Psoas muscle (tissue), 8 donors: Measurements from ENCODE around the gene SYVN1. TPM values are rescaled to one million over a fixed set of nuclear protein-coding genes. Genes with fewer than 3 reads are reported as not detected.

ENCODE experiments used
- ATAC-seq, 4 donors: fragments of 200-7000 bp; cut with Tn5 transposase; one replicate each; pipeline ENCODE4 v1.9.1; 2020; ENCODE audit warnings: moderate library complexity in 3 of 4, mild to moderate bottlenecking in 2 of 4
- DNase-seq, 2 donors: peaks; one replicate each; pipeline ENCODE4 v3.0.0-alpha.2; 2020
- H3K27ac ChIP-seq: fragments of 200-600 bp; one replicate; pipeline ENCODE4 v1.8.0; 2022
- H3K27me3 ChIP-seq, 3 donors: fragments of 200-600 bp in 1 of 3; one replicate each; pipeline versions ENCODE4 v1.6.1 to v1.8.0; 2013 to 2022; ENCODE audit warnings: low read length in 2 of 3, mild to moderate bottlenecking in 2 of 3, moderate library complexity in 1 of 3; ENCODE audit not compliant: insufficient read depth in 3 of 3
- H3K36me3 ChIP-seq, 2 donors: fragments of 200-600 bp in 1 of 2; one replicate each; pipeline versions ENCODE4 v1.6.1 to v1.8.0; 2013 to 2022; ENCODE audit warnings: low read depth in 1 of 2, mild to moderate bottlenecking in 1 of 2, moderate library complexity in 1 of 2; ENCODE audit not compliant: insufficient read depth in 1 of 2
- H3K4me1 ChIP-seq: fragments of 200-600 bp; one replicate; pipeline ENCODE4 v1.8.0; 2022
- H3K4me3 ChIP-seq: fragments of 200-600 bp; one replicate; pipeline ENCODE4 v1.8.0; 2022; ENCODE audit warnings: mild to moderate bottlenecking
- H3K9me3 ChIP-seq: fragments of 200-600 bp; one replicate; pipeline ENCODE4 v1.8.0; 2022
- WGBS, 3 donors: extraction: QIAGEN DNeasy Blood & Tissue Kit; methylation state at CpG; one replicate each; pipeline versions ENCODE4 v1.1.6 to v1.1.7; 2013; 5-methylcytosine and 5-hydroxymethylcytosine counted together
- intact Hi-C, 2 donors: fragments of 100-400 bp; cut with DNase I; formaldehyde crosslinking; loops; one replicate each; pipeline versions ENCODE4 v1.11.0 to v1.14.2; 2022
- polyA plus RNA-seq, 3 donors: library from polyadenylated mRNA; stranded (reverse); fragments of 200-250 nt; gene quantifications; one replicate each; pipeline ENCODE4 v1.2.3, GENCODE V29; 2013
- total RNA-seq, 4 donors: library from RNA; stranded (reverse); fragmentation: NEBNext Ultra II Directional in 2 of 4; extraction: Animal tissue kit (Norgen Biotek cat#: 25700) in 2 of 4; gene quantifications; one replicate each; pipeline versions ENCODE4 v1.2.1 to v1.2.4, GENCODE V29; 2021 to 2023
- TF ChIP-seq, protein P1 (sequence below): fragments of 200-600 bp; IDR thresholded peaks from one replicate; pipeline ENCODE4 v1.8.0; 2022; ENCODE audit warnings: antibody characterized with exemption
- donor health status: healthy with polysubstance abuse.
- donor health status: DM: no; HTN: no; CAD: no; lungs with moderate emphysema.
- donor health status: Bipolar disorder and iron deficiency.
- donor health status: healthy.
- donor health status: DM: yes; HTN: yes; CAD: no.
- donor health status: DM: no; HTN: no; CAD: no.
- donor health status: DM: no; HTN: no; CAD: no.
- donor health status: DM: yes; HTN: yes; CAD: no.

The SYVN1 gene
- total and polyA plus RNA-seq, 7 donors: 20.2 to 56.1 (median 29.3) TPM

DNA sequence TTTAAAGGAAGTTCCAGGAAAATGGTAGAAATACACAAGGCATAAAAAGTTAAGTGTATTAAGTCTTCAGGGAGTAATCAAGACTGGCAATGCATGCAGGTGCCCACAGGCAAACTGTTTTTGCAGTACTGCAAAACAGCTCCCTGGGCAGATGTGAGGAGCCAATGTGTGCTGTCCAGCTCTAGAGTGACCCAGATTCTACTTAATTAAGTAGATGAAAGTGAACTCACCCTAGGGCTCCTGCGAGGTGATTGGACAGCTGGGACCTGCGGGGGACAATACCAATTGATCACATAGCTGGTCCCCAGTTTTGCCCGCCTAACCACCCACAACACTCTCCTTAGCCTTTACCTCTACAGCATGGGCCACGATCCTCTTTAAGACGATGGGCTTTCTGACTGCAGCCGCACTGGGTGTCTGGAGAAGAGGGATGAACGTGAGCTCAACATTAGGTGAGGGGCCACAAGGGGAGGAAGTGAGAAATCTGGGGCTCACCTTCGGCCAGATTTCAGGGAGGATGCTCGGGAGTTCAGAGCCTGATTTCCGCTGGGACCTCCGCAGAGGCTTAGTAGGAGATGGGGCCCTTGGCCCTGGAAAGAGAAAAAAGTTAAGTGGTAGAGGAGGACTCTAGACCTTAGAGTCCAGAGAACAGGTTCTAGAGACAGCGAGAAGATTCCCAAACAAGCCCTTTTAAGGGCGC lies 51.0 kb downstream of the SYVN1 start:
- ATAC-seq (peak in 2 of 4 donors; percentile 1 to 4), DNase-seq (no peak)
- peaks cover 3 to 34% of the 10 kb centered on the region in 2 donors for H3K36me3 ChIP-seq
- WGBS, 3 donors: 3 to 6% (median 3%) methylated on average over 13 of the region's 13 CpGs
- H3K9me3 ChIP-seq: no peaks in the 10 kb centered on the region
- intact Hi-C loops: loop anchor here (5.0 kb wide), 1 partner anchor 41 kb away; the partner anchor contains the start of gene SAC3D1 (in 2 of the 2)
- peak overlapping the region; percentile 84 for H3K4me3 ChIP-seq
- H3K27me3 ChIP-seq: no peaks in the 10 kb centered on the region
- H3K4me1 ChIP-seq: peaks cover 23% of the 10 kb centered on the region
- TF ChIP-seq, protein P1, sequence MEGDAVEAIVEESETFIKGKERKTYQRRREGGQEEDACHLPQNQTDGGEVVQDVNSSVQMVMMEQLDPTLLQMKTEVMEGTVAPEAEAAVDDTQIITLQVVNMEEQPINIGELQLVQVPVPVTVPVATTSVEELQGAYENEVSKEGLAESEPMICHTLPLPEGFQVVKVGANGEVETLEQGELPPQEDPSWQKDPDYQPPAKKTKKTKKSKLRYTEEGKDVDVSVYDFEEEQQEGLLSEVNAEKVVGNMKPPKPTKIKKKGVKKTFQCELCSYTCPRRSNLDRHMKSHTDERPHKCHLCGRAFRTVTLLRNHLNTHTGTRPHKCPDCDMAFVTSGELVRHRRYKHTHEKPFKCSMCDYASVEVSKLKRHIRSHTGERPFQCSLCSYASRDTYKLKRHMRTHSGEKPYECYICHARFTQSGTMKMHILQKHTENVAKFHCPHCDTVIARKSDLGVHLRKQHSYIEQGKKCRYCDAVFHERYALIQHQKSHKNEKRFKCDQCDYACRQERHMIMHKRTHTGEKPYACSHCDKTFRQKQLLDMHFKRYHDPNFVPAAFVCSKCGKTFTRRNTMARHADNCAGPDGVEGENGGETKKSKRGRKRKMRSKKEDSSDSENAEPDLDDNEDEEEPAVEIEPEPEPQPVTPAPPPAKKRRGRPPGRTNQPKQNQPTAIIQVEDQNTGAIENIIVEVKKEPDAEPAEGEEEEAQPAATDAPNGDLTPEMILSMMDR: no peak
- H3K27ac ChIP-seq: peak overlapping the region; percentile 88

DNA sequence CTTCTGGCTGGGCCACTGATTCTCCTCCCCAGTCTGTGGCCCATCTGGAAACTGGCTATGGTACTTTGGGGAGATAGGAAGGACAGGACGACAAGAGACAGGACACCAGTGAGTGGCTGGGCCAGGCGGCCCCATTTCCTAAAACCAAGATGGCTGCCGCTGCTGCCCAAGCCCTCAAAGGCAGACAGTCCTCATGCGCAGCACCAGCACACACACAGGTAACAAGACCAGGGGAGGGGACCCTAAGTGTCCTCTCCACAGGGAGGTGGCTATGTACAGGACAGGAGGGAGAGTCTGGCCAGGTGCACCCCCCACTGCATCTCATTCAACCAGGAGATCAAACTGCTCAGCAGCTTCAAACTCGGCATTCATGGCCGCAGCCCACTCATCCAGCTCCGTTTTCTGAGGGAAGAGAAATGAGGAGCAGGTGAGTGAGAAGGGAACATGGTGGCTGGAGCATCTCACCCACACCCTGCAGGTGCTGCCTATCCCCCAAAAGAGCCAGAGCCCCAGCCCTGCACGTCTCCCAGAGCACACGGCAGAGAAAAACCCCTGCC lies 55.5 kb downstream of the SYVN1 start:
- ATAC-seq (no peak), DNase-seq (no peak)
- intact Hi-C loops: loop anchor here in 1 of 2 donors (5.0 kb wide), 1 partner anchor 57 kb away; no protein-coding TSS in a partner anchor
- Histone ChIP-seq H3K9me3 (no peaks in the 10 kb centered on the region), H3K36me3 (no peaks in the 10 kb centered on the region), H3K4me1 (peaks cover 9% of the 10 kb centered on the region), H3K27me3 (no peaks in the 10 kb centered on the region), H3K27ac (no peak overlapping the region), H3K4me3 (no peak overlapping the region)
- WGBS, 3 donors: 87 to 89% (median 89%) methylated on average over 9 of the region's 9 CpGs
- TF ChIP-seq, protein P1: no peak

DNA sequence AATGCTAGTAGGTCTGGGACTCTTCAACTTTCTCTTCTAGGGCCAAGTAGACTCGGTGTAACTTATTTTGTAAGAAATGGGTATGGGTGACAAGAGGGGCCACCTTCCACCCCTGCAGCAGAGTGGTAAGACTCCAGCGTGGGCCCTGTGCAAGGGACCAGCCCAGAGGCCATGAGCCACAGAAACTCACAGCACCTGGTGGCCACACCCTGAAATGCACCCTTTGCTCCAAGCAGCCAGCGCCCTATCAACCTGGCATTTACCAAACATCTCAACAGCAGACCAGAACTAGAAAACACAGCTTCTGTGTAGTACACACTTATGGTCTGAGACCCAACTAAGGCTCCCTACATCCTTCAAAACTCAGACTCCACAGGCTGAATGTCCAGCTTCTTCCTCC lies 56.2 kb downstream of the SYVN1 start:
- Histone ChIP-seq H3K9me3 (no peaks in the 10 kb centered on the region), H3K27ac (no peak overlapping the region), H3K36me3 (no peaks in the 10 kb centered on the region), H3K27me3 (no peaks in the 10 kb centered on the region), H3K4me3 (no peak overlapping the region), H3K4me1 (peaks cover 2% of the 10 kb centered on the region)
- peak; percentile 34 to 72 (median 58) for ATAC-seq
- WGBS, 3 donors: 62 to 75% (median 63%) methylated on average over 3 of the region's 3 CpGs
- intact Hi-C loops: loop anchor here in 1 of 2 donors (5.0 kb wide), 1 partner anchor 56 kb away; no protein-coding TSS in a partner anchor
- peak in 1 of 2 donors; percentile 39 for DNase-seq
- TF ChIP-seq, protein P1: peak; percentile 40

DNA sequence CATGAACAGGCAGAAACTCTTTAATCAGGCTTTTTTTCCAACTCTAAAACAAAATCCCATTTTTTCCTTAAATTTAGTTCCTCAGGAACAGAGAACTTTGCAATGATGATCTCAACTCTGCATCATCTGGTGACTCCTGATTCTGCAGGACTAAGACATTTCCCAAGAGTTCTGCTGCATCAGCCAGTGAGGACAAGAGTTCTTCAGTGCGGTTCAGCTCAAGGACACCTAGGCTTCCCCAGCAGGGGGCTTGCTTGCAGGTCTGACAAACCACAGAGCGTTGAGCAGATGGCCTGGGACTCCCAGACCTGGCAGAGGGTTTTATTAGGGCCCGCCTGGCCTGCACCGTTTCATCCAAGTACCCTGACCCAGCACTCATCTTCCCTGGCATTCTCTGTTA lies 56.9 kb downstream of the SYVN1 start:
- Histone ChIP-seq H3K36me3 (no peaks in the 10 kb centered on the region), H3K4me3 (no peak overlapping the region), H3K9me3 (no peaks in the 10 kb centered on the region), H3K4me1 (no peaks in the 10 kb centered on the region), H3K27me3 (no peaks in the 10 kb centered on the region), H3K27ac (no peak overlapping the region)
- ATAC-seq (no peak), DNase-seq (no peak)
- WGBS, 3 donors: 67 to 74% (median 73%) methylated on average over 4 of the region's 4 CpGs
- intact Hi-C loops: loop anchor here in 1 of 2 donors (5.0 kb wide), 1 partner anchor 55 kb away; no protein-coding TSS in a partner anchor
- TF ChIP-seq, protein P1: no peak

Other genes starting within 250 kb of the SYVN1 start
- 10 to 100 TPM; 19.5 to 21.6 (median 20.6) TPM for gene ATG2A, start 217.3 kb downstream of the SYVN1 start, total RNA-seq
- gene ATG2A, start 217.3 kb downstream of the SYVN1 start, polyA plus RNA-seq: 10 to 100 TPM; 11.0 to 17.9 (median 15.4) TPM
- 10 to 100 TPM; 13.2 to 21.9 (median 18.1) TPM for gene PPP2R5B, start 209.8 kb downstream of the SYVN1 start, total RNA-seq
- 10 to 100 TPM; 14.9 to 36.1 (median 16.8) TPM for gene PPP2R5B, start 209.8 kb downstream of the SYVN1 start, polyA plus RNA-seq
- gene GPHA2, start 198.6 kb downstream of the SYVN1 start, total RNA-seq: not detected
- gene GPHA2, start 198.6 kb downstream of the SYVN1 start, polyA plus RNA-seq: not detected
- gene MAJIN, start 162.4 kb downstream of the SYVN1 start, total RNA-seq: not detected
- gene MAJIN, start 162.4 kb downstream of the SYVN1 start, polyA plus RNA-seq: not detected
- gene BATF2, start 137.5 kb downstream of the SYVN1 start, total RNA-seq: 1 to 10 TPM; 1.7 to 2.5 (median 2.4) TPM
- 1 to 10 TPM; 2.3 to 8.4 (median 3.4) TPM for gene BATF2, start 137.5 kb downstream of the SYVN1 start, polyA plus RNA-seq
- 100 to 1,000 TPM; 109 to 171 (median 145) TPM for gene ARL2, start 120.4 kb downstream of the SYVN1 start, total RNA-seq
- 100 to 1,000 TPM; 119 to 168 (median 154) TPM for gene ARL2, start 120.4 kb downstream of the SYVN1 start, polyA plus RNA-seq
- gene SNX15, start 107.1 kb downstream of the SYVN1 start, total RNA-seq: 10 to 100 TPM; 15.6 to 21.7 (median 18.7) TPM
- 10 to 100 TPM; 26.7 to 66.5 (median 30.3) TPM for gene SNX15, start 107.1 kb downstream of the SYVN1 start, polyA plus RNA-seq
- gene SAC3D1, start 93.3 kb downstream of the SYVN1 start, total RNA-seq: 10 to 100 TPM in 1 of 4 donors, 1 to 10 TPM in 3; 8.4 to 12.3 (median 9.1) TPM
- gene SAC3D1, start 93.3 kb downstream of the SYVN1 start, polyA plus RNA-seq: 10 to 100 TPM; 10.8 to 19.2 (median 12.9) TPM
- gene NAALADL1, start 76.0 kb downstream of the SYVN1 start, total RNA-seq: 1 to 10 TPM in 2 of 4 donors, under 1 TPM in 2; 0.98 to 4.8 (median 1.9) TPM
- 1 to 10 TPM; 1.3 to 3.7 (median 1.6) TPM for gene NAALADL1, start 76.0 kb downstream of the SYVN1 start, polyA plus RNA-seq
- gene CDCA5, start 50.5 kb downstream of the SYVN1 start, total RNA-seq: 1 to 10 TPM in 1 of 4 donors, under 1 TPM in 3; 0.50 to 1.1 (median 0.87) TPM
- gene CDCA5, start 50.5 kb downstream of the SYVN1 start, polyA plus RNA-seq: 1 to 10 TPM in 2 of 3 donors, under 1 TPM in 1; 0.28 to 1.6 (median 1.3) TPM
- gene ZFPL1, start 50.3 kb downstream of the SYVN1 start, total RNA-seq: 10 to 100 TPM; 22.1 to 29.3 (median 26.2) TPM
- 10 to 100 TPM; 43.0 to 55.9 (median 46.8) TPM for gene ZFPL1, start 50.3 kb downstream of the SYVN1 start, polyA plus RNA-seq
- gene VPS51, start 38.3 kb downstream of the SYVN1 start, total RNA-seq: 100 to 1,000 TPM in 1 of 4 donors, 10 to 100 TPM in 3; 82.2 to 105 (median 91.3) TPM
- 100 to 1,000 TPM in 1 of 3 donors, 10 to 100 TPM in 2; 60.3 to 110 (median 85.8) TPM for gene VPS51, start 38.3 kb downstream of the SYVN1 start, polyA plus RNA-seq
- 10 to 100 TPM in 2 of 4 donors, 1 to 10 TPM in 2; 5.1 to 13.5 (median 9.5) TPM for gene TM7SF2, start 22.6 kb downstream of the SYVN1 start, total RNA-seq
- gene TM7SF2, start 22.6 kb downstream of the SYVN1 start, polyA plus RNA-seq: 1 to 10 TPM; 3.2 to 7.8 (median 5.3) TPM
- gene ZNHIT2, start 16.8 kb downstream of the SYVN1 start, total RNA-seq: 10 to 100 TPM in 2 of 4 donors, 1 to 10 TPM in 2; 8.6 to 16.1 (median 10.2) TPM
- gene ZNHIT2, start 16.8 kb downstream of the SYVN1 start, polyA plus RNA-seq: 10 to 100 TPM; 21.7 to 25.7 (median 24.9) TPM
- 100 to 1,000 TPM; 465 to 641 (median 573) TPM for gene FAU, start 12.4 kb downstream of the SYVN1 start, total RNA-seq
- 100 to 1,000 TPM; 639 to 798 (median 733) TPM for gene FAU, start 12.4 kb downstream of the SYVN1 start, polyA plus RNA-seq
- 10 to 100 TPM; 31.4 to 36.7 (median 32.4) TPM for gene MRPL49, start 12.2 kb downstream of the SYVN1 start, total RNA-seq
- gene MRPL49, start 12.2 kb downstream of the SYVN1 start, polyA plus RNA-seq: 10 to 100 TPM; 29.0 to 54.1 (median 45.8) TPM
- not detected for gene SPDYC, start 35.7 kb upstream of the SYVN1 start, total RNA-seq
- gene SPDYC, start 35.7 kb upstream of the SYVN1 start, polyA plus RNA-seq: not detected
- 100 to 1,000 TPM in 1 of 4 donors, 10 to 100 TPM in 3; 72.4 to 105 (median 81.5) TPM for gene CAPN1, start 47.4 kb upstream of the SYVN1 start, total RNA-seq
- gene CAPN1, start 47.4 kb upstream of the SYVN1 start, polyA plus RNA-seq: 10 to 100 TPM; 65.7 to 97.4 (median 86.5) TPM
- gene POLA2, start 127.4 kb upstream of the SYVN1 start, total RNA-seq: 1 to 10 TPM; 1.7 to 3.4 (median 3.0) TPM
- 1 to 10 TPM; 2.1 to 5.8 (median 4.3) TPM for gene POLA2, start 127.4 kb upstream of the SYVN1 start, polyA plus RNA-seq
- 1 to 10 TPM; 4.9 to 7.3 (median 6.8) TPM for gene CDC42EP2, start 180.3 kb upstream of the SYVN1 start, total RNA-seq
- gene CDC42EP2, start 180.3 kb upstream of the SYVN1 start, polyA plus RNA-seq: 1 to 10 TPM; 2.7 to 5.9 (median 3.3) TPM
- gene DPF2, start 199.3 kb upstream of the SYVN1 start, total RNA-seq: 10 to 100 TPM; 26.5 to 43.8 (median 40.6) TPM
- gene DPF2, start 199.3 kb upstream of the SYVN1 start, polyA plus RNA-seq: 10 to 100 TPM; 24.8 to 39.2 (median 29.7) TPM
- gene TIGD3, start 220.2 kb upstream of the SYVN1 start, total RNA-seq: under 1 TPM in 1 of 4 donors, not detected in 3; 0.25 TPM
- under 1 TPM; 0.05 to 0.09 (median 0.08) TPM for gene TIGD3, start 220.2 kb upstream of the SYVN1 start, polyA plus RNA-seq
- 1 to 10 TPM; 5.7 to 8.8 (median 7.2) TPM for gene SLC25A45, start 248.1 kb upstream of the SYVN1 start, total RNA-seq
- 10 to 100 TPM in 1 of 3 donors, 1 to 10 TPM in 2; 3.7 to 18.5 (median 6.1) TPM for gene SLC25A45, start 248.1 kb upstream of the SYVN1 start, polyA plus RNA-seq